Measurements from ENCODE around the gene CRY2.
"Not testable (repeated sequence)": the region's sequence is repeated elsewhere in the genome, so short reads cannot be mapped to it uniquely, and the experiment has no call there.

DNA sequence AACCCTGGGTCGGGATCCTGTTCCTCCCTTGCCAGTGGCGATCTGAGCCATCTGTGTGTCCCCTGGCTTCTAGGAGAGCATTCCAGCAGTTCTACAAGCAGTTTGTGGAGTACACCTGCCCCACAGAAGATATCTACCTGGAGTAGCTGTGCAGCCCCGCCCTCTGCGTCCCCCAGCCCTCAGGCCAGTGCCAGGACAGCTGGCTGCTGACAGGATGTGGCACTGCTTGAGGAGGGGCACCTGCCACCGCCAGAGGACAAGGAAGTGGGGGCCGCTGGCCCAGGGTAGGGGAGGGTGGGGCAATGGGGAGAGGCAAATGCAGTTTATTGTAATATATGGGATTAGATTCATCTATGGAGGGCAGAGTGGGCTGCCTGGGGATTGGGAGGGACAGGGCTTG lies 58.3 kb downstream of the CRY2 start:
- TF ChIP-seq, protein P1, sequence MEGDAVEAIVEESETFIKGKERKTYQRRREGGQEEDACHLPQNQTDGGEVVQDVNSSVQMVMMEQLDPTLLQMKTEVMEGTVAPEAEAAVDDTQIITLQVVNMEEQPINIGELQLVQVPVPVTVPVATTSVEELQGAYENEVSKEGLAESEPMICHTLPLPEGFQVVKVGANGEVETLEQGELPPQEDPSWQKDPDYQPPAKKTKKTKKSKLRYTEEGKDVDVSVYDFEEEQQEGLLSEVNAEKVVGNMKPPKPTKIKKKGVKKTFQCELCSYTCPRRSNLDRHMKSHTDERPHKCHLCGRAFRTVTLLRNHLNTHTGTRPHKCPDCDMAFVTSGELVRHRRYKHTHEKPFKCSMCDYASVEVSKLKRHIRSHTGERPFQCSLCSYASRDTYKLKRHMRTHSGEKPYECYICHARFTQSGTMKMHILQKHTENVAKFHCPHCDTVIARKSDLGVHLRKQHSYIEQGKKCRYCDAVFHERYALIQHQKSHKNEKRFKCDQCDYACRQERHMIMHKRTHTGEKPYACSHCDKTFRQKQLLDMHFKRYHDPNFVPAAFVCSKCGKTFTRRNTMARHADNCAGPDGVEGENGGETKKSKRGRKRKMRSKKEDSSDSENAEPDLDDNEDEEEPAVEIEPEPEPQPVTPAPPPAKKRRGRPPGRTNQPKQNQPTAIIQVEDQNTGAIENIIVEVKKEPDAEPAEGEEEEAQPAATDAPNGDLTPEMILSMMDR (IDR thresholded peaks at IDR 0.05): not testable (repeated sequence)
- not testable (repeated sequence) for TF ChIP-seq POLR2A, POLR2AphosphoS5, EP300 (IDR thresholded peaks at IDR 0.05)
